DMS114 treated with DMSO at 0.1 percent for 48 hours (cell line): Measurements from ENCODE around the gene CHST5.

Experiments
- DNase-seq: peaks from one replicate; lab custom pipeline; 2025; ENCODE audit not compliant: unreplicated experiment; lab: John Stamatoyannopoulos, UW

The CHST5 gene

DNA sequence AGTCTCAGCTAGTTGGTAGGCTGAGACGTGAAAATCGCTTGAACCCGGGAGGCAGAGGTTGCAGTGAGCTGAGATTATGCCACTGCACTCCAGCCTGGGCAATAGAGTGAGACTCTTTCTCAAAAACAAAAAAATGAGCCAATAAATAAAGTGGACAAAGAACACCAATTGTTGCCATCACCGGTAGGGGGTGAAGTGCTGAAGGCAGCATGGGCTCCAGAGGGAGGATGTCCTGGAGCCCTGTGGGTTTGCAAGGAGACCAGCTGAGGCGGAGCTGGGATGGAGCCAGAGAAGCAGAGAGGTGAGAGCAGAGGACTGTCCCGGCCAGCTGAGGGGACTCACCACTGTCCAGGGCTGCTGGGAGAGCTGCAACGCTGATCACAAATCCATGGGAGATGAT lies 54.4 kb downstream of the CHST5 start:
- DNase-seq, result no peak

DNA sequence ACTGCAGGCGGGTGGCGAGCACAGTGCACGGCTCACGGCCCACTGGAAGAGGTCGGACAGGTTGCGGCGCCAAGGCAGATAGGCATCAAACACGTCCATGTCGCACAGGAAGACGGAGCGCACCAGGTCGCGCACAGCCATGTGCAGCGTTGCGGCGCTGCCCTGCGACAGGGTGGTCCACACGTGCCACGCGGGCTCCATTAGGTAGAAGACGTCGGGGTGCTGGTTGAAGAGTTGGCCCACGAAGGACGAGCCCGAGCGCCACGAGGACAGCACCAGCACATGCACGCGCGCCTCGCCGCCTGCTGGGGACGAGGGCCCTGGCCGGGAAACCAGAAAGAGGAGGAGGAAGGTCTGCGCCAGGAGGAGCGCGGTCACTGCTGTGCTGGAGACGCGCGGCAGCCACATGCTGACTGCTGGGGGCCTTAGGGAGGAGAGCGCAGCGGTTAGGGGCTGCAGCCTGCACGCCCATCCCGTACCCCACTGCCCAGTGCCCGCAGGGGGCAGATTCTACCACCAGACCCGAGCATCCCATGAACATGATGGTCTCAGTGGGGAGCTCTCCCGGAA lies 56.4 kb downstream of the CHST5 start:
- no peak for DNase-seq
